Transverse colon (tissue), 4 donors: Measurements from ENCODE around the gene JAZF1. TPM values are rescaled to one million over a fixed set of nuclear protein-coding genes. Genes with fewer than 3 reads are reported as not detected.

Experiments used
- DNase-seq: peaks from one replicate; pipeline ENCODE4 v3.0.0-alpha.2; 2019
- H3K27ac ChIP-seq, 4 donors: fragments of 200-600 bp; sonication (generic); 2 replicates each; pipeline ENCODE4 v1.5.1; 2016 to 2018; ENCODE audit warnings: inconsistent platforms in 4 of 4
- H3K27me3 ChIP-seq: fragments of 200-600 bp; sonication (generic); 2 replicates; pipeline ENCODE4 v1.5.1; 2017; ENCODE audit warnings: inconsistent platforms
- H3K36me3 ChIP-seq, 4 donors: fragments of 200-600 bp; sonication (generic); 2 replicates each; pipeline ENCODE4 v1.5.1; 2017 to 2019; ENCODE audit warnings: inconsistent platforms in 4 of 4
- H3K4me1 ChIP-seq, 4 donors: fragments of 200-600 bp; sonication (generic); 2 replicates each; pipeline ENCODE4 v1.5.1; 2017 to 2020; ENCODE audit warnings: inconsistent platforms in 4 of 4
- H3K4me3 ChIP-seq, 4 donors: fragments of 200-600 bp; sonication (generic); 1 replicate in 1 of 4; 2 replicates in 3 of 4; pipeline versions ENCODE4 v1.5.1 to v1.6.1; 2017 to 2019; ENCODE audit warnings: inconsistent platforms in 4 of 4
- H3K9me3 ChIP-seq, 2 donors: fragments of 200-600 bp; sonication (generic); 2 replicates each; pipeline ENCODE4 v1.5.1; 2017 to 2019; ENCODE audit warnings: inconsistent platforms in 2 of 2
- CTCF ChIP-seq, 5 experiments: fragments of 200-600 bp in 3 of 5; fragments of 450-650 bp in 2 of 5; sonication (generic) in 3 of 5; IDR thresholded peaks; 1 replicate in 2 of 5; 2 replicates in 3 of 5; pipeline ENCODE4 v1.5.1; 2016 to 2017; ENCODE audit warnings: antibody characterized with exemption in 5 of 5, inconsistent platforms in 3 of 5, mild to moderate bottlenecking in 2 of 5, moderate library complexity in 1 of 5
- EP300 ChIP-seq: sonication (generic); formaldehyde crosslinking; IDR thresholded peaks from one replicate; pipeline ENCODE4 v1.6.1; 2017; ENCODE audit warnings: antibody characterized with exemption, low read depth
- POLR2A ChIP-seq: fragments of 450-650 bp; IDR thresholded peaks from one replicate; pipeline ENCODE4 v1.6.1; 2016; ENCODE audit warnings: antibody characterized with exemption, mild to moderate bottlenecking, moderate library complexity
- POLR2AphosphoS5 ChIP-seq, 3 donors: sonication (generic); formaldehyde crosslinking; IDR thresholded peaks; one replicate each; pipeline ENCODE4 v1.6.1; 2016; ENCODE audit warnings: antibody characterized with exemption in 3 of 3
- WGBS, 2 donors: methylation state at CpG; one replicate each; pipeline ENCODE4 v1.1.5; 2018; ENCODE audit warnings: low coverage in 1 of 2; 5-methylcytosine and 5-hydroxymethylcytosine counted together
- in situ Hi-C, 4 donors: fragments of 200-750 bp; cut with MboI; loops; one replicate each; pipeline versions ENCODE4 v1.15.0 to v1.15.1; 2017; ENCODE audit warnings: low sequenced_read_pairs in 3 of 4, low pct_ligation_motif_present in 1 of 4, low pct_unique_long_range_greater_than_20kb in 1 of 4
- intact Hi-C: fragments of 100-400 bp; cut with DNase I; formaldehyde crosslinking; loops from one replicate; pipeline ENCODE4 v1.15.1; 2023; ENCODE audit warnings: low total_unique reads
- total RNA-seq, 4 donors: library from RNA; depleted of rRNA; stranded (reverse); fragments of >200 nt; gene quantifications; one replicate each; pipeline ENCODE4 v1.1.0, GENCODE V29; 2016

Gene JAZF1
- total RNA-seq, 4 donors from 2014 or later: 11.0 to 12.2 (median 11.5) TPM

- no peak for TF ChIP-seq CTCF (IDR thresholded peaks at IDR 0.05)
- peak in 1 of 3 donors; percentile 10 for TF ChIP-seq POLR2AphosphoS5 (IDR thresholded peaks at IDR 0.05)
- intact Hi-C loops (loop anchor here (10.0 kb wide), 1 partner anchor 985 kb away; no protein-coding TSS in a partner anchor), in situ Hi-C loops (no loop called here)
- Histone ChIP-seq H3K36me3 (no peaks in the 10 kb centered on the region), H3K9me3 (no peaks in the 10 kb centered on the region), H3K4me3 (peak overlapping the region; percentile 57 to 75 (median 60)), H3K27me3 (no peaks in the 10 kb centered on the region), H3K4me1 (peaks cover 0 to 52% (median 11%) of the 10 kb centered on the region in 4 donors), H3K27ac (peak overlapping the region; percentile 76 to 86 (median 82))
- DNase-seq: peak; percentile 79
- 2 to 33% methylated on average over 2 to 66 of the region's 96 CpGs for WGBS, 2 donors
These were observed 1.2 kb downstream of the JAZF1 start for GRCh38 chr7:28179120-28180030.

GRCh38 chr7:28178599-28178998 is 2.0 kb downstream of the JAZF1 start:
- no peaks in the 10 kb centered on the region for H3K27me3 ChIP-seq
- no peaks in the 10 kb centered on the region for H3K9me3 ChIP-seq
- no peak for DNase-seq
- H3K4me1 ChIP-seq: peaks cover 0 to 52% (median 11%) of the 10 kb centered on the region in 4 donors
- no peaks in the 10 kb centered on the region for H3K36me3 ChIP-seq
- in situ Hi-C loops: no loop called here
- no peak for TF ChIP-seq POLR2AphosphoS5 (IDR thresholded peaks at IDR 0.05)
- no peak for TF ChIP-seq POLR2A
- no peak for TF ChIP-seq CTCF (IDR thresholded peaks at IDR 0.05)
- TF ChIP-seq EP300: no peak
- peak overlapping the region; percentile 76 to 86 (median 82) for H3K27ac ChIP-seq
- 62 to 63% methylated on average over 5 of the region's 5 CpGs for WGBS, 2 donors
- peak overlapping the region in 1 of 4 donors; percentile 75 for H3K4me3 ChIP-seq
- intact Hi-C loops: loop anchor here (10.0 kb wide), 1 partner anchor 984 kb away; no protein-coding TSS in a partner anchor

- DNase-seq: no peak
- peaks cover 0 to 52% (median 11%) of the 10 kb centered on the region in 4 donors for H3K4me1 ChIP-seq
- H3K27ac ChIP-seq: peak overlapping the region in 2 of 4 donors; percentile 77 to 86
- no peaks in the 10 kb centered on the region for H3K9me3 ChIP-seq
- 63 to 81% methylated on average over 1 of the region's 1 CpG for WGBS, 2 donors
- peak overlapping the region in 1 of 4 donors; percentile 5 for H3K4me3 ChIP-seq
- TF ChIP-seq CTCF (IDR thresholded peaks at IDR 0.05) (no peak), POLR2A (no peak), POLR2AphosphoS5 (IDR thresholded peaks at IDR 0.05) (no peak), EP300 (no peak)
- intact Hi-C loops: loop anchor here (10.0 kb wide), 1 partner anchor 983 kb away; no protein-coding TSS in a partner anchor
- no peaks in the 10 kb centered on the region for H3K36me3 ChIP-seq
- H3K27me3 ChIP-seq: no peaks in the 10 kb centered on the region
- in situ Hi-C loops: no loop called here
These were observed 2.8 kb downstream of the JAZF1 start for GRCh38 chr7:28177836-28178235.

- WGBS, 2 donors: 77 to 80% methylated on average over 2 of the region's 2 CpGs
- intact Hi-C loops: loop anchor here (10.0 kb wide), 1 partner anchor 982 kb away; no protein-coding TSS in a partner anchor
- in situ Hi-C loops: no loop called here
- TF ChIP-seq EP300: no peak
- no peak for TF ChIP-seq POLR2AphosphoS5 (IDR thresholded peaks at IDR 0.05)
- TF ChIP-seq CTCF (IDR thresholded peaks at IDR 0.05): no peak
- TF ChIP-seq POLR2A: no peak
- Histone ChIP-seq H3K27me3 (no peaks in the 10 kb centered on the region), H3K27ac (peak overlapping the region in 2 of 4 donors; percentile 26 to 27), H3K36me3 (no peaks in the 10 kb centered on the region), H3K4me3 (no peak overlapping the region), H3K9me3 (no peaks in the 10 kb centered on the region), H3K4me1 (peaks cover 0 to 48% (median 11%) of the 10 kb centered on the region in 4 donors)
- no peak for DNase-seq
These were observed 4.0 kb downstream of the JAZF1 start for GRCh38 chr7:28176645-28177044.
